GM18909 (cell line): ENCODE measurements around the gene SPINT1.

Experiments used
- ATAC-seq: cut with Tn5 transposase; IDR thresholded peaks from one replicate; pipeline ENCODE4 v1.9.1; 2021; ENCODE audit warnings: mild to moderate bottlenecking; ENCODE audit not compliant: unreplicated experiment, poor library complexity

Gene SPINT1, protein sequence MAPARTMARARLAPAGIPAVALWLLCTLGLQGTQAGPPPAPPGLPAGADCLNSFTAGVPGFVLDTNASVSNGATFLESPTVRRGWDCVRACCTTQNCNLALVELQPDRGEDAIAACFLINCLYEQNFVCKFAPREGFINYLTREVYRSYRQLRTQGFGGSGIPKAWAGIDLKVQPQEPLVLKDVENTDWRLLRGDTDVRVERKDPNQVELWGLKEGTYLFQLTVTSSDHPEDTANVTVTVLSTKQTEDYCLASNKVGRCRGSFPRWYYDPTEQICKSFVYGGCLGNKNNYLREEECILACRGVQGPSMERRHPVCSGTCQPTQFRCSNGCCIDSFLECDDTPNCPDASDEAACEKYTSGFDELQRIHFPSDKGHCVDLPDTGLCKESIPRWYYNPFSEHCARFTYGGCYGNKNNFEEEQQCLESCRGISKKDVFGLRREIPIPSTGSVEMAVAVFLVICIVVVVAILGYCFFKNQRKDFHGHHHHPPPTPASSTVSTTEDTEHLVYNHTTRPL

DNA sequence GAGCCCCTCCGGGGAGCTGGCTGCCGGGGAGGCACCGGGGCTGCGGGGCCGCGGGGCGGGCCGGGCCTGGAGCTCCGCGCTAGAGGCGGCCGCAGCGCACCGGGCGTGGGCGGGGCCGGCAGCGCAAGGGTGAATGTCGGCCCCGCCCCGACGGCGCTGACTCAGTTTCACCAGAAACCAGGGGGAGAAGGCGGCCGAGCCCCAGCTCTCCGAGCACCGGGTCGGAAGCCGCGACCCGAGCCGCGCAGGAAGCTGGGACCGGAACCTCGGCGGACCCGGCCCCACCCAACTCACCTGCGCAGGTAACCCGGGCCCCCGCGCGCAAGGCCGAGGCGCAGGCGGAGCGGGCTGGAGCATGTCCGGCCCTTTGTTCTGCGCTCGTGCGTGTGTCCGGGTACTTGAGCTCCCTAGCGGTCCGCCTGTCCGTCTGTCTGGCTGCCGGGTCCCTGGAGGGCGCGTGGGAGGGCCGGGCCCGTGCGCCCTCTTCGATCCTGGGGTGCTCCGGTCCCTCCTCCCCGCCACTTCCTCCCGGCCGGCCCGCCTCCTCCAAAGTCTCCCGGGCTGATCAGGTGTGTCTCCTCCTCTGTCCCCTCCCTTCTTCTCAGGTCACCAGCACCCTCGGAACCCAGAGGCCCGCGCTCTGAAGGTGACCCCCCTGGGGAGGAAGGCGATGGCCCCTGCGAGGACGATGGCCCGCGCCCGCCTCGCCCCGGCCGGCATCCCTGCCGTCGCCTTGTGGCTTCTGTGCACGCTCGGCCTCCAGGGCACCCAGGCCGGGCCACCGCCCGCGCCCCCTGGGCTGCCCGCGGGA, at the start of gene SPINT1:
SPINT1 (plus strand) TSS at position 164 of the 811 bp plus-strand sequence; CDS start at position 671, 507 bp downstream.
- no peak for ATAC-seq

DNA sequence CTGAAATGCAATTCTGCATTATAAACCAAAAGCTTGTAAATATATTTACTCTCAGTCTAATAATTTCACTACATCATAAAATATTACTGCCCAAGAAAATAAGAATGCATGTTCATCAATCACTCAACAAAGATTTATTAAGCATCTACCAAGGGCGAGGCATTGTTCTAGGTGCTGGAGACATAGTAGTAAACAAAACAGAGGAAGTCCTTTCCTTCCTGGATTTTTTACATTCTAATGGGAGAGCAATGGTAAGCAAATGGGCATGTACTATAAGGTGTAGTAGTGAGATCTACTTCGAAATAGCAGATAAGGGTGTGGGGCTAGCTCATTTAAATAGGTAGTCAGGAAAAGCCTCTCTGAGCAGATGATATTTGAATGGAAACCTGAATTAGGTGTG, 47.8 kb upstream of the SPINT1 start:
- ATAC-seq, result no peak

DNA sequence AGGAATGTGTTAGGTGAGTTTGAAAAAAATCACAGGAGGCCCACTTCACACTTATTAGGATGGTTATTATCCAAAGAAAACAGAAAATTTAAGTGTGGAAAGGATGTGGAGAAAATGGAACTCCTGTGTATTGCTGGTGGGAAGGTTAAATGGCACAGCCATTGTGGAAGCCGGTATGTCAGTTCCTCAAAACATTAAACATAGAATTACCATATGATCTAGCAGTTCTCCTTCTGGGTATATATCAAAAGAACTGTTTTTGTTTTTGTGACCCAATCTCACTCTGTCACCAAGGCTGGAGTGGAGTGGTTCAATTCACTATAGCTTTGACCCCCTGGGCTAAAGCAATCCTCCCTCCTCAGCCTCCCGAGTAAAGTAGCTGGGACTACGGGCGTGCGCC, 47.3 kb upstream of the SPINT1 start:
- no peak for ATAC-seq

DNA sequence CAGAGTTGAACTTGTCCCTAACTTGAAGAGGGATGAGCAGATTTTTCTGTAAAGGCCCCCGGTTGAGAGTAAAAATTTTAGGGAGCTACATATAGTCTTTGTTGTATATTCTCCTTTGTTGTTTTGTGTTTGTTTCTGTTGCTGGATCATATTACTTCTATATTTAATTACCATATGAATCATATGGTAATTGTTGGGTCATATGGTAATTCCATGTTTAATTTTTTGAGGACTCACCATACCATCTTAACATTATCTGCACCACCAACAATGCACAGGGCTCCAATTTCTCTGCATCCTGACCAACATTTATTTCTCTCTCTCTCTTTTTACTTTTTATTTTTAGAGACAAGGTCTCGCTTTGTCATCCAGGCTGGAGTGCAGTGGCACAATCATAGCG, 44.3 kb upstream of the SPINT1 start:
- no peak for ATAC-seq

DNA sequence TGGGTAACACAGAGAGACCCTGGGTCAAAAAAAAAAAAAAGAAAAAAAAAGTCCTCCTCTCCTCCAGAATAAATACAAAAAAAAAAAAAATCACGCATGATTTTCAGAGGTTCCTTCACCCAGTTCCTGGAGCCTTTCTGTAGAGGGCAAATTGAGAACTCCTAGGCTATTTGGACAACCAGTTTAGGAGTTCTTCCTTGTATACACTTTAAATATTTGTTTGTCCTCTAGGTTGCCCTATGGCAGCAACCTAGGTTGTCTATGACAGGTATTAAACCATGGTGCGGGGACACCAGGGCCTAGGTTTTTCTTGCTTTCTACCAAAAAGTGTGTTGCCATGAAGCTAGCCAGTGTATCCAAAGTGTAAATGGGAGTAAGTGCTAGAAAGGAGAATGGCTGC, 40.8 kb upstream of the SPINT1 start:
- ATAC-seq, result no peak

DNA sequence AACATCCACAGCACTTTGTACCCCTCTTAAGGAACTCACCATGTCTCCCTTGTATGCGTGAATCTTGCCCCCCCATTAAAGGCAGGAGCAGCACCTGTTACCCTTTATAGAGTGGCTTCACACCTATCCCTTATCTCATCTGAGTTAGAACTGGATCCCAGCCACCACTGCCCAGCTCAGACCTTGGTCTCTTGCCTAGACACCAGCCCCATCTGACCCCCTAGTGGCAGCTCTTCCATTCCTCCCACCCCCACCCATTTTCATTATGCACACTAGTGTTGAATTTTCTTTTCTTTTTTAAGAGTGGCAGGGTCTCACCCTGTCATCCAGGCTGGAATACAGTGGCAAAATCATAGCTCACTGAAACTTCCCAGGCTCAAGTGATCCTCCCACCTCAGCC, 40.2 kb upstream of the SPINT1 start:
- ATAC-seq, result no peak

DNA sequence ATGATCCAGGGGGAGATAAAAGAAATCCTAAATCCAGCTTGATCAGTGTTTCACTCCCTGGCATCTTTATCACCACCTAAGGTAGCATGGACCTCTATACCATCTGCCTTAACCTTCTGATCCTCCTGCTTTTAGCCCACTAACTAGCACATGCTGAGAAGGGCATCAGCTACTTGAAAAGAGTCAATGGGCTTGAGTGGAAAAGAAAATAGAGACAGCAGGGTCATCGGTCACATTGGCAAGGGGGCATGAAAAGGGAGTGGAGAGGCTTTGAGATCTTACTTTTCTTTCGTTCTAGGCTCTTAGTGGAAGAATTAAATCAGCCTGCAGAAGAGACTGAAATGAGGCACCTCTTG, 37.2 kb upstream of the SPINT1 start:
- ATAC-seq, result peak; percentile 1

DNA sequence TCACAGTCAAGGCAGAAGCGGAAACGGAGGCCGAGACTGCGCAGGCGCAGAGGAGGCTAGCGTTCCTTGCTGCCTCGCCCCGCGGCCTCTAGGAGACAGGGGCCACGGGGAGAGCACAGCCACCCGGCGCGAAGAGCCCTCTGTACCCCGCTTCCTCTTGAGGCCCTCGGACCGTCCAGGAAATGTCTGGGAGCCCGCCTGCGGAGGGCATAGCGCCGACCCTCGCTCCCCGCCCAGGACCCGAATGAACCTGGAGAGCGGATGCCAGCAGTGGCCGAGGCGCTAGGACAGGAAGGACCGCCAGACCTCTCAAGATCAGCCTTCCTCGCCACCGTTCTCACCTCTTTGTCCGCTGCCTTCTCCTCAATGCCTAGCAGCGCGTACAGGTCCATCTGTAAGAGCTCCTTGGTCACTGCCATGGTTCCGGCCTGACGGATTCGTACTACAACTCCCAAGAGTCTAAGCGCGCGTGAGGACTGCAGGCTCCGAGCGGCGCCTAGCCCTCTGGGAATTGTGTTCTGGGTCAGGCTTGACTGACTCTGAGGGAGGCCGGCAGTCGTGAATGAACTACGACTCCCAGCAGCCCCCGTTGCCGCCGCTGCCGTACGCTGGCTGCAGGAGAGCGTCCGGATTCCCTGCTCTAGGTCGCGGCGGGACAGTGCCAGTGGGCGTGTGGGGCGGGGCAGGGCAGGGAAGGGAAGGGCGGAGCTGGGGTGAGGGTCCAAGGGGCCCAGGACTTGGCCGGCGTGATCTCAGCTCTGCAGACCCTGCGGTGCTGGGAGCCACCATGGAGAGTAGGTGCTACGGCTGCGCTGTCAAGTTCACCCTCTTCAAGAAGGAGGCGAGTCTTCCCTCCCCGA, 36.6 kb upstream of the SPINT1 start, which contains the start of the genes DNAJC17 and ZFYVE19:
DNAJC17 (minus strand) TSS at position 446 of the 860 bp plus-strand sequence; CDS start at position 419, 27 bp downstream.
ZFYVE19 (plus strand) TSS at position 62 of the 860 bp plus-strand sequence; CDS start at position 563, 501 bp downstream.
- peak; percentile 93 for ATAC-seq

DNA sequence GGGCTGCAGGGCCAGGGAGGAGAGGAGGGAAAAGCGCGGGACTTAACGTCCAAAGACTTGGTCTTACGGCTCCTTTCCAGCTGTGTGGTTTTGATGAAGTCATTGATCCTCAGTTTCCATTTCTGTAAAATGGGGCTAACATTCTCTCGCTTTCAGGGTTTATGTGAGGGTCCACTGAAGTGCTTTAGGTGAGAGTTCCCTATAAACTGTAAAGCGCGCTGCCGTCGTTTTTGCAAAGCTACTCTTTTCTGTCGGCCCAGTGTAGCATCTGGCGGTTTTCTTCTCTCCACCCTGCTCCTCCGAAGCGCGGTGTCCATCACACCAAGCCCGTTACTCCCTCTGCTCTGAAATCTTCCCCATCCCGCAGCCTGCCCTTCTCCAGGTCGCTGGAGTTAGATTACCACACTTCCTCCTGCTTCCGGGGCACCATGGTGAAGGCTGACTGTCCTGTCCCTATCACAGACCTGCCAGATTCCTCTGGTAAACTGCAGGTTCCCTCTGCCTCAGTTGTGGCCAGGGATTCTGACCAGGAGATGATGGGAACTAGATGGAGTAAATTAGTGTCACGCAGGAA, 35.9 kb upstream of the SPINT1 start:
- no peak for ATAC-seq

DNA sequence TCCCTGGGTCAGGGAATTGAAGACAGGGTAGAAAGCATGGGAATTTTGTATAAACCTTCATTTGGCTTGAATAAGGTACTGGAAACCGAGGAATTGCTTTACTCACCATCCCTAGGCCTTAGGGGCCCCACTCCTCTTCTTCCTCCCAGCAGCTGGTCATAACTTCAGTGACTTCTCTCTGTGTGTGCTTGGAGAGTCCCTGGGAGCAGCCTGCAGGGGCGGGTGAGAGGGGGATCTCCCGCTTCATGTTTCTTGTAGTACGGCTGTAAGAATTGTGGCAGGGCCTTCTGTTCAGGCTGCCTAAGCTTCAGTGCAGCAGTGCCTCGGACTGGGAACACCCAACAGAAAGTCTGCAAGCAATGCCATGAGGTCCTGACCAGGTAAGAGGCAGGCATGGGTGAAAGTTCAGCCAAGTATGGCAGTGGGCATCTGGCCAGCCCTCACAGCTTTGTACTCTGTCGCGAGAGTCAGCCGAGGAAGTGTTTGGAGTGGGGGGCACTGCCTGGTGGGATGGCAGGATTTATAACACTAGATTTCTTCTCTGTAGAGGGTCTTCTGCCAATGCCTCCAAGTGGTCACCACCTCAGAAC, 34.9 kb upstream of the SPINT1 start:
- no peak for ATAC-seq

DNA sequence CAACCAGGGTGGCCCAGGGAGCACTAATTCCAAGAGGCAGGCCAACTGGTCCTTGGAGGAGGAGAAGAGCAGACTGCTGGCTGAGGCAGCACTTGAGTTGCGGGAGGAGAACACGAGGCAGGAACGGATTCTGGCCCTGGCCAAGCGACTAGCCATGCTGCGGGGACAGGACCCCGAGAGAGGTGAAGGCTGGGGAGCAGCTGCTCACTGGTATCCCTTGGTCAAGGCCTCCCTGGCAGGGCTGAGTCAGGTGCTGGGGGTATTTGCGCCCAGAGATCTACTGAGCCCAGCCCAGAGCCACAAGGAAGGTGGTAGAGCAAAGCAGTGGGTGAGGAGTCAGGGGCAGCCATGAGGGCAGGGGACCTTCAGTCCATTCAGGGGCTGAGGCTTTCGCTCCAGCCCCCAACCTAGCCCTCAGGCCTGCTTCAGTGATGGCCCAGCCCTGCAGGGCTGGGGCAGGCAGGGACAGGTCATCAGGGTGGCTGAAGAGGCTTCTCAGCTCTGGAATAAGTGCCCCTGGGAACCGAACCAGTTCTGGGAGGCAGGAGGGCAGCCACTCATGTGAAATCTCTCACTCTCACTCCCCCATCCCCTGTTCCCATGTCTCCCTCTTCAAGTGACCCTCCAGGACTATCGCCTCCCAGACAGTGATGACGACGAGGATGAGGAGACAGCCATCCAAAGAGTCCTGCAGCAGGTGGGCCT, 31.0 kb upstream of the SPINT1 start:
- no peak for ATAC-seq

DNA sequence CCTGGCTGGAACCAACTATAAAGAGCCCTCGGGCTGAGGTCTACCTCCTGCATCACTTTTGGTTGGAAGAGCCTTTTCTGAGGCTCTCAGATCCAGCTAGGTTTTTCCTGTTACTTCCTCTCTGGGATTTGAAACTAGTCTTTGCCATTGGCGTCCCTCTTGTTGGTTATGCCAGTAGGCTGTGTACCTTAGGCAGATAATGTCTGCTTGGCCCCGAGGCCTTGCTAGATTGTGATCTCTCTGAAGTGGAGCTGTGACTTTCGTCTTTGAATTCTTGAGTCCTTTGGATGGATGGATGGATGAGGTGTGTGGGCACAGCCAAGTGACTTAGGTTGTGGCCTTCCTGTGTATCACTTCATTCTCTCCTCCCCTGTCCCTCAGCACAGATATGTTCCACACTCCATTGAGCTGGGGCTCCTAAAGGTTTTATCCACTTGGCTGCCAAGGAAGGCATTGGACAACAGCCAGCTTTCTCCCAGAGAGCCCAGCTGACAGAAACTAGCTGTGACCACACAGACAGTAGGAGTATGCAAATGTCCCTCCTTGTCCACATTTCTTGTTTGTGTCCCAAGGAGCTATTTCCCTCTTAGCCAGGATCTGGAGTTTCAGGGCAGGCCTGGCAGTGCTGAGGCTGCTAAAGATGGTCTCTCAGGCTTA, 28.7 kb upstream of the SPINT1 start:
- no peak for ATAC-seq

DNA sequence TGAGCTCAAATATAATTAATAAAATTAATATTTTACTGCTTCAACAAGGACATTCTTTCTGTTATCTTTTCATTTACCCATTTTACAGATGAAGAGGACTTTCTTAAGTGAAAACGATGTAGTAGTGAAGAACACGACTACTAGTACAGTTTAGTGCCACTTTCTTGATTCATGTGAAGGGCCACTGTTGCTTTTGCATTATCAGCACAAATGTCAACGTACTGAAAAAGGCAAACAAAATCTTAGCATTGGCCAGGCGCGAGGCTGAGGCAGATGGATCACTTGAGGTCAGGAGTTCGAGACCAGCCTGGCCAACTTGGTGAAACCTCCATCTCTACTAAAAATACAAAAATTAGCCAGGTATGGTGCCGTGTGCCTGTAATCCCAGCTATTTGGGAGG, 24.8 kb upstream of the SPINT1 start:
- ATAC-seq, result no peak

DNA sequence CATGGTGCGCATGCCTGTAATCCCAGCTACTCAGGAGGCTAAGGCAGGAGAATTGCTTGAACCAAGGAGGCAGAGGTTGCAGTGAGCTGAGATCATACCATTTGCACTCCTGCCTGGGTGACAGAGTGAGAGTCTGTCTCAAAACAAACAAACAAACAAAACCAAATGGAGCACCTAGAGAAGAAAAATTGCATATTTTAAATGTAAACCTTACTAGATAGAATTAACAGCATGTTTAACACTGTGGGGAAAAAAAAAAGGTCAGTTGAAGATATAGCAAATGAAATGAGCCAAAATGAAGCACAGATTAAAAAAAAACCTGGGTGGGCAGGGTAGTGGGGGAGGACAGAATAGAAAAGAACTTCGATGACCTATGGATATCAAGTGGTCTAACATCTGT, 22.7 kb upstream of the SPINT1 start:
- ATAC-seq, result no peak

DNA sequence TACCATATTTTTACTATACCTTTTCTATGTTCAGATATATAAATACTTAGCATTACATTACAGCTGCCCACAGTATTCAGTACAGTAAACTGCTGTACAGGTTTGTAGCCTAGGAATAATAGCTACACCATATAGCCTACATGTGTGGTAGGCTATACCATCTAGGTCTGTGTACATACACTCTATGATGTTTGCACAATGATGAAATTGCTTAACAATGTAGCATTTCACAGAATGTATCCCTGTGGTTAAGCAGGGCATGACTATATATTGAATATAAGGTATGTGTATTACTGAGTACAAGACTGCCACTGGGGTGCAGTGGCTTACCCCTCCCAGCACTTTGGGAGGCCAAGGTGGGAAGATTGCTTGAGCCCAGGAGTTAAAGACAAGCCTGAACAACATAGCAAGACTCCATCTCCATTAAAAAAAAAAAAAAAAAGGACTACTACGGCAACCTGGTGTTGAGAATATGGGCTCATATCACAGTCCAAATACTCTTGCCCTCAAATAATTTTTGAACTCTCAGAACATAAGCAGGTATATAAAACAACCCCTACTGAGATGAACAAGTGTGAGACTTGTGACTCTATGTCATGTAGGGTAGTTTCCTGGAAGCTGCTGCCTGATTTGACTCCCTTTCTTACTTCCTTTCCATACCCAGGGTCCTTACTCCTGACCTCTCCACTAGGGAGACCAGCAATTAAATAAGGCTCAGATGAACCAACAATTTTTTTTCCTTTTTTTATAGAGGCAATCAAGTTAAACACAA, 20.1 kb upstream of the SPINT1 start:
- ATAC-seq, result no peak

DNA sequence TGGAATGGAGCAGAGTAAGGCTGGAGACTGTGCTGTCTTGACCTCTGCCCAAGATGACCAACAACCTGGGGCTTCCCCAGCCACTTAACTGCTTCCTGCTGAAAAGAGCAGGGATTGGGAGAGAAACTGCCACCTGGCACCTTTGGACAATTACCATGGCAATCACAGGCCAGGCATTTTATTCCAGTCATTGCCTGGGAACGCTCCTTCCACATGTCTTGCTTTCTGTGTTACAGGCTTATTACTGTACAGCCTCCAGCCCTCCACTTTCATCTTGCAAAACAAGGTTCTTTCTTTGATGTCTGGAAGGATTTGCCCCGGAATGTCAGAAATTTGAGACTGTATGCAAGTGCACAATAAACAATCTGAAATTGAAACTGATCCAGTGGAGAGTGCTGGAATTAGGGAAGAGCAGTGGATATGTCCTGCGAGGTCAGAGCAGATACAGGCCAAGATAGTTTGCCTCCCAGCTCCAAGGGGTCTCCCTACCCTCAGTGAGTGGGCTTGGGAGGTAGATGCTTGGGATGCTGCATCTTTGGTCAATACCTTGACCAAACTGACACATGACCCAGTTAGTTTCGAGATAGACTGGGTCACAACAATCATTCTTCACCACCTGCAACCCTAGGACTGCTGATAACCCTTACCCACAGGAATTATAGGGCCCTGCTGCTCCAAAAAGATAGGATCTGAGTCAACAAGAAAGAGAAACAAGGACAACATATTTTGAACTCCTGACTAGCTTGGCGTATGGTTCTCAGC, 18.0 kb upstream of the SPINT1 start:
- ATAC-seq, result no peak
